Measurements from ENCODE around the gene DNAH14. TPM values are rescaled to one million over a fixed set of nuclear protein-coding genes. Genes with fewer than 3 reads are reported as not detected.
"Not testable (repeated sequence)": the region's sequence is repeated elsewhere in the genome, so short reads cannot be mapped to it uniquely, and the experiment has no call there.

The DNAH14 gene
- total and polyA plus RNA-seq, 2 of the 13 experiments (the other 11 are each of a cell fraction or from before 2014, with no cell fraction given), result 4.5 to 27.5 TPM

GRCh38 chr1:224946349-224946691 lies 16.8 kb downstream of the DNAH14 start (continued):
- TF ChIP-seq, protein P1, sequence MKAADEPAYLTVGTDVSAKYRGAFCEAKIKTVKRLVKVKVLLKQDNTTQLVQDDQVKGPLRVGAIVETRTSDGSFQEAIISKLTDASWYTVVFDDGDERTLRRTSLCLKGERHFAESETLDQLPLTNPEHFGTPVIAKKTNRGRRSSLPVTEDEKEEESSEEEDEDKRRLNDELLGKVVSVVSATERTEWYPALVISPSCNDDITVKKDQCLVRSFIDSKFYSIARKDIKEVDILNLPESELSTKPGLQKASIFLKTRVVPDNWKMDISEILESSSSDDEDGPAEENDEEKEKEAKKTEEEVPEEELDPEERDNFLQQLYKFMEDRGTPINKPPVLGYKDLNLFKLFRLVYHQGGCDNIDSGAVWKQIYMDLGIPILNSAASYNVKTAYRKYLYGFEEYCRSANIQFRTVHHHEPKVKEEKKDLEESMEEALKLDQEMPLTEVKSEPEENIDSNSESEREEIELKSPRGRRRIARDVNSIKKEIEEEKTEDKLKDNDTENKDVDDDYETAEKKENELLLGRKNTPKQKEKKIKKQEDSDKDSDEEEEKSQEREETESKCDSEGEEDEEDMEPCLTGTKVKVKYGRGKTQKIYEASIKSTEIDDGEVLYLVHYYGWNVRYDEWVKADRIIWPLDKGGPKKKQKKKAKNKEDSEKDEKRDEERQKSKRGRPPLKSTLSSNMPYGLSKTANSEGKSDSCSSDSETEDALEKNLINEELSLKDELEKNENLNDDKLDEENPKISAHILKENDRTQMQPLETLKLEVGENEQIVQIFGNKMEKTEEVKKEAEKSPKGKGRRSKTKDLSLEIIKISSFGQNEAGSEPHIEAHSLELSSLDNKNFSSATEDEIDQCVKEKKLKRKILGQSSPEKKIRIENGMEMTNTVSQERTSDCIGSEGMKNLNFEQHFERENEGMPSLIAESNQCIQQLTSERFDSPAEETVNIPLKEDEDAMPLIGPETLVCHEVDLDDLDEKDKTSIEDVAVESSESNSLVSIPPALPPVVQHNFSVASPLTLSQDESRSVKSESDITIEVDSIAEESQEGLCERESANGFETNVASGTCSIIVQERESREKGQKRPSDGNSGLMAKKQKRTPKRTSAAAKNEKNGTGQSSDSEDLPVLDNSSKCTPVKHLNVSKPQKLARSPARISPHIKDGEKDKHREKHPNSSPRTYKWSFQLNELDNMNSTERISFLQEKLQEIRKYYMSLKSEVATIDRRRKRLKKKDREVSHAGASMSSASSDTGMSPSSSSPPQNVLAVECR (CRISPR knock-in tag; IDR thresholded peaks at IDR 0.05; ENCODE audit: borderline replicate concordance), result peak; percentile 9; the same call in 1 of the 2 replicates
- 0 out of 2 replicates have a peak, but pooled peaks have one; percentile 9 for TF ChIP-seq ZNF747 (CRISPR knock-in tag; IDR thresholded peaks at IDR 0.05; ENCODE audit: borderline replicate concordance)
- TF ChIP-seq NR2F1 (CRISPR knock-in tag; IDR thresholded peaks at IDR 0.05), result 0 out of 4 replicates have a peak, but pooled peaks of 1 of the 2 experiments have one; percentile 8
- TF ChIP-seq HIVEP1 (CRISPR knock-in tag; IDR thresholded peaks at IDR 0.05), result 0 out of 2 replicates have a peak, but pooled peaks have one; percentile 10
- TF ChIP-seq TBX2 (CRISPR knock-in tag; IDR thresholded peaks at IDR 0.05; ENCODE audit: borderline replicate concordance), result 0 out of 2 replicates have a peak, but pooled peaks have one; percentile 0
- not testable (repeated sequence) for TF ChIP-seq NONO (IDR thresholded peaks at IDR 0.05)
- 0 out of 2 replicates have a peak, but pooled peaks have one; percentile 12 for TF ChIP-seq NONO (CRISPR knock-in tag; conservative IDR thresholded peaks at IDR 0.05)
- 0 out of 2 replicates have a peak, but pooled peaks have one; percentile 49 for TF ChIP-seq PHF20 (CRISPR knock-in tag; IDR thresholded peaks at IDR 0.05)
- TF ChIP-seq HMG20A (CRISPR knock-in tag; IDR thresholded peaks at IDR 0.05; ENCODE audit: borderline replicate concordance), result 0 out of 2 replicates have a peak, but pooled peaks have one; percentile 2
- TF ChIP-seq ZNF792 (CRISPR knock-in tag; IDR thresholded peaks at IDR 0.05), result 0 out of 2 replicates have a peak, but pooled peaks have one; percentile 3
- peak; percentile 8; the same call in 1 of the 2 replicates for TF ChIP-seq TARDBP (CRISPR knock-in tag; IDR thresholded peaks at IDR 0.05)
- TF ChIP-seq YY1 (IDR thresholded peaks at IDR 0.05; ENCODE audit: insufficient read depth, insufficient replicate concordance, low read depth, low read length), result peak; percentile 53
- TF ChIP-seq ZNF644 (CRISPR knock-in tag; IDR thresholded peaks at IDR 0.05; ENCODE audit: low read depth), result peak; percentile 2; the same call in 1 of the 2 replicates
- TF ChIP-seq YEATS4 (CRISPR knock-in tag; IDR thresholded peaks at IDR 0.05; ENCODE audit: borderline replicate concordance), result 0 out of 2 replicates have a peak, but pooled peaks have one; percentile 1
